H1 (cell line): ENCODE data around the gene RNF126. TPM values are rescaled to one million over a fixed set of nuclear protein-coding genes. Genes with fewer than 3 reads are reported as not detected.

Source experiments
- BACH1 ChIP-seq: IDR thresholded peaks from 2 replicates; pipeline ENCODE4 v1.6.1; 2012; ENCODE audit warnings: low read length, improper control_type of control experiment
- CHD1 ChIP-seq: IDR thresholded peaks from 2 replicates; pipeline ENCODE4 v1.6.1; 2012; ENCODE audit warnings: low read depth, low read length, improper control_type of control experiment
- EP300 ChIP-seq, 2 experiments: IDR thresholded peaks; 1 replicate in 1 of 2; 2 replicates in 1 of 2; pipeline ENCODE4 v1.6.1; 2011 to 2012; ENCODE audit warnings: low read depth in 2 of 2, low read length in 2 of 2, mild to moderate bottlenecking in 2 of 2, borderline replicate concordance in 1 of 2, inconsistent platforms in 1 of 2, moderate library complexity in 1 of 2
- GABPA ChIP-seq: IDR thresholded peaks from 2 replicates; pipeline ENCODE4 v1.6.1; 2011; ENCODE audit warnings: mild to moderate bottlenecking, low read length, moderate library complexity, borderline replicate concordance; ENCODE audit not compliant: insufficient read depth
- HDAC6 ChIP-seq: IDR thresholded peaks from one replicate; pipeline ENCODE4 v1.7.1; 2012; ENCODE audit warnings: low read depth, mild to moderate bottlenecking, inconsistent platforms, low read length, moderate library complexity
- SIN3A ChIP-seq, 2 experiments: IDR thresholded peaks in 1 of 2; conservative IDR thresholded peaks in 1 of 2; 2 replicates each; pipeline ENCODE4 v1.6.1; 2011 to 2012; ENCODE audit warnings: low read length in 2 of 2, improper control_type of control experiment in 1 of 2, low read depth in 1 of 2, mild to moderate bottlenecking in 1 of 2
- SP2 ChIP-seq: IDR thresholded peaks from 2 replicates; pipeline ENCODE4 v1.6.1; 2012; ENCODE audit warnings: mild to moderate bottlenecking, low read length, inconsistent platforms
- TBP ChIP-seq: IDR thresholded peaks from 2 replicates; pipeline ENCODE4 v1.6.1; 2011; ENCODE audit warnings: low read depth, low read length, improper control_type of control experiment
- polyA plus RNA-seq, 7 experiments: library from polyadenylated mRNA; depleted of rRNA in 3 of 7; stranded (reverse) in 5 of 7; unstranded in 2 of 7; fragments of >200 nt in 5 of 7; fragments of 200-250 nt in 2 of 7; gene quantifications; 1 replicate in 5 of 7; 2 replicates in 1 of 7; 4 replicates in 1 of 7; pipeline versions ENCODE4 v1.2.1 to v1.2.3, GENCODE V29; 2011 to 2013; ENCODE audit warnings: missing spikeins in 2 of 7, mixed read lengths in 2 of 7
- total RNA-seq: library from RNA; stranded (reverse); fragmentation: NEBNext Ultra II Directional; extraction: Animal tissue kit (Norgen Biotek cat#: 25700); gene quantifications from 2 replicates; pipeline ENCODE4 v1.2.1, GENCODE V29; 2021
- TF ChIP-seq, protein P1 (sequence below): fragments of 300-600 bp; sonication (generic); IDR thresholded peaks from 2 replicates; pipeline ENCODE4 v1.7.1; 2012; ENCODE audit warnings: low read length, moderate library complexity, mild to moderate bottlenecking, inconsistent platforms; ENCODE audit not compliant: insufficient replicate concordance

RNF126 gene
- total and polyA plus RNA-seq, 2 of the 8 experiments (the other 6 are each of a cell fraction or from before 2014, with no cell fraction given), result 21.8 to 68.0 TPM

DNA sequence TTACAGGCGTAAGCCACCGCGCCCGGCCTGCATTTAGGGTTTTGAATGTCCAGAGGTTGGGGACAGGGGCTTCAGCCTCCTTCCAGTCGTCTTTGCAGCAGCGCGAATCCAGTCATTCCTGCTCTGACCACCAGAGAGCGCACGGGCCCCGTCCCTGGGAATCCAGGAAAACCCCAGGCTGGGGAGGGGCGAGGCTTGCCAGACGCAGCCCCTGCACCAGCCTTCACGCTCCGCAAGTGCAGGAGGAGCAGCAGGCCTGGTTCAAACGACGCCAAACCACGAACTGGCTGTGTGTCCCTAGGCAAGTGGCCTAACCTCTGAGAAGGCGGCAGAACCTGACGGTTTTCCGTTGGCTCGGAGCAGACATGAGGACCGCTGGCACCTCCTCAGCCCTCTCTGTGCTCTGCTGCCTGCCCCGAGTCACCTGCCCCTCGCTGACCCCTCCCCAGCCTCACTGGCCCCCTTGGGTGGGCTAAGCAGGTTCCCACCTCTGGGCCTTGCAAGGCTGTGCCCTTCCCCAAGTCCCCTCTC, 2.0 kb upstream of the RNF126 start (continued):
- TF ChIP-seq SIN3A (conservative IDR thresholded peaks at IDR 0.05 in 1 of 2, IDR thresholded peaks at IDR 0.05 in 1 of 2; ENCODE audit: low read depth in 1 of 2, low read length in 2 of 2) (0 out of 4 replicates have a peak, but pooled peaks of 1 of the 2 experiments have one; percentile 62), TBP (peak; percentile 30; the same call in 1 of the 2 replicates), SP2 (no peak), CHD1 (no peak), EP300 (IDR thresholded peaks at IDR 0.05; ENCODE audit: borderline replicate concordance in 1 of 2, low read depth in 2 of 2, low read length in 2 of 2) (no peak), BACH1 (no peak), HDAC6 (no peak), GABPA (peak; percentile 77; the same call in 1 of the 2 replicates)
- TF ChIP-seq, protein P1, sequence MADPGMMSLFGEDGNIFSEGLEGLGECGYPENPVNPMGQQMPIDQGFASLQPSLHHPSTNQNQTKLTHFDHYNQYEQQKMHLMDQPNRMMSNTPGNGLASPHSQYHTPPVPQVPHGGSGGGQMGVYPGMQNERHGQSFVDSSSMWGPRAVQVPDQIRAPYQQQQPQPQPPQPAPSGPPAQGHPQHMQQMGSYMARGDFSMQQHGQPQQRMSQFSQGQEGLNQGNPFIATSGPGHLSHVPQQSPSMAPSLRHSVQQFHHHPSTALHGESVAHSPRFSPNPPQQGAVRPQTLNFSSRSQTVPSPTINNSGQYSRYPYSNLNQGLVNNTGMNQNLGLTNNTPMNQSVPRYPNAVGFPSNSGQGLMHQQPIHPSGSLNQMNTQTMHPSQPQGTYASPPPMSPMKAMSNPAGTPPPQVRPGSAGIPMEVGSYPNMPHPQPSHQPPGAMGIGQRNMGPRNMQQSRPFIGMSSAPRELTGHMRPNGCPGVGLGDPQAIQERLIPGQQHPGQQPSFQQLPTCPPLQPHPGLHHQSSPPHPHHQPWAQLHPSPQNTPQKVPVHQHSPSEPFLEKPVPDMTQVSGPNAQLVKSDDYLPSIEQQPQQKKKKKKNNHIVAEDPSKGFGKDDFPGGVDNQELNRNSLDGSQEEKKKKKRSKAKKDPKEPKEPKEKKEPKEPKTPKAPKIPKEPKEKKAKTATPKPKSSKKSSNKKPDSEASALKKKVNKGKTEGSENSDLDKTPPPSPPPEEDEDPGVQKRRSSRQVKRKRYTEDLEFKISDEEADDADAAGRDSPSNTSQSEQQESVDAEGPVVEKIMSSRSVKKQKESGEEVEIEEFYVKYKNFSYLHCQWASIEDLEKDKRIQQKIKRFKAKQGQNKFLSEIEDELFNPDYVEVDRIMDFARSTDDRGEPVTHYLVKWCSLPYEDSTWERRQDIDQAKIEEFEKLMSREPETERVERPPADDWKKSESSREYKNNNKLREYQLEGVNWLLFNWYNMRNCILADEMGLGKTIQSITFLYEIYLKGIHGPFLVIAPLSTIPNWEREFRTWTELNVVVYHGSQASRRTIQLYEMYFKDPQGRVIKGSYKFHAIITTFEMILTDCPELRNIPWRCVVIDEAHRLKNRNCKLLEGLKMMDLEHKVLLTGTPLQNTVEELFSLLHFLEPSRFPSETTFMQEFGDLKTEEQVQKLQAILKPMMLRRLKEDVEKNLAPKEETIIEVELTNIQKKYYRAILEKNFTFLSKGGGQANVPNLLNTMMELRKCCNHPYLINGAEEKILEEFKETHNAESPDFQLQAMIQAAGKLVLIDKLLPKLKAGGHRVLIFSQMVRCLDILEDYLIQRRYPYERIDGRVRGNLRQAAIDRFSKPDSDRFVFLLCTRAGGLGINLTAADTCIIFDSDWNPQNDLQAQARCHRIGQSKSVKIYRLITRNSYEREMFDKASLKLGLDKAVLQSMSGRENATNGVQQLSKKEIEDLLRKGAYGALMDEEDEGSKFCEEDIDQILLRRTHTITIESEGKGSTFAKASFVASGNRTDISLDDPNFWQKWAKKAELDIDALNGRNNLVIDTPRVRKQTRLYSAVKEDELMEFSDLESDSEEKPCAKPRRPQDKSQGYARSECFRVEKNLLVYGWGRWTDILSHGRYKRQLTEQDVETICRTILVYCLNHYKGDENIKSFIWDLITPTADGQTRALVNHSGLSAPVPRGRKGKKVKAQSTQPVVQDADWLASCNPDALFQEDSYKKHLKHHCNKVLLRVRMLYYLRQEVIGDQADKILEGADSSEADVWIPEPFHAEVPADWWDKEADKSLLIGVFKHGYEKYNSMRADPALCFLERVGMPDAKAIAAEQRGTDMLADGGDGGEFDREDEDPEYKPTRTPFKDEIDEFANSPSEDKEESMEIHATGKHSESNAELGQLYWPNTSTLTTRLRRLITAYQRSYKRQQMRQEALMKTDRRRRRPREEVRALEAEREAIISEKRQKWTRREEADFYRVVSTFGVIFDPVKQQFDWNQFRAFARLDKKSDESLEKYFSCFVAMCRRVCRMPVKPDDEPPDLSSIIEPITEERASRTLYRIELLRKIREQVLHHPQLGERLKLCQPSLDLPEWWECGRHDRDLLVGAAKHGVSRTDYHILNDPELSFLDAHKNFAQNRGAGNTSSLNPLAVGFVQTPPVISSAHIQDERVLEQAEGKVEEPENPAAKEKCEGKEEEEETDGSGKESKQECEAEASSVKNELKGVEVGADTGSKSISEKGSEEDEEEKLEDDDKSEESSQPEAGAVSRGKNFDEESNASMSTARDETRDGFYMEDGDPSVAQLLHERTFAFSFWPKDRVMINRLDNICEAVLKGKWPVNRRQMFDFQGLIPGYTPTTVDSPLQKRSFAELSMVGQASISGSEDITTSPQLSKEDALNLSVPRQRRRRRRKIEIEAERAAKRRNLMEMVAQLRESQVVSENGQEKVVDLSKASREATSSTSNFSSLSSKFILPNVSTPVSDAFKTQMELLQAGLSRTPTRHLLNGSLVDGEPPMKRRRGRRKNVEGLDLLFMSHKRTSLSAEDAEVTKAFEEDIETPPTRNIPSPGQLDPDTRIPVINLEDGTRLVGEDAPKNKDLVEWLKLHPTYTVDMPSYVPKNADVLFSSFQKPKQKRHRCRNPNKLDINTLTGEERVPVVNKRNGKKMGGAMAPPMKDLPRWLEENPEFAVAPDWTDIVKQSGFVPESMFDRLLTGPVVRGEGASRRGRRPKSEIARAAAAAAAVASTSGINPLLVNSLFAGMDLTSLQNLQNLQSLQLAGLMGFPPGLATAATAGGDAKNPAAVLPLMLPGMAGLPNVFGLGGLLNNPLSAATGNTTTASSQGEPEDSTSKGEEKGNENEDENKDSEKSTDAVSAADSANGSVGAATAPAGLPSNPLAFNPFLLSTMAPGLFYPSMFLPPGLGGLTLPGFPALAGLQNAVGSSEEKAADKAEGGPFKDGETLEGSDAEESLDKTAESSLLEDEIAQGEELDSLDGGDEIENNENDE, result no peak
